Activated T-helper 17 cell treated with anti-CD3 and anti-CD28 coated beads, Interleukin-2, amount 50 U/mL, for 72 hours (primary cell): ENCODE measurements around the gene PEX14. TPM values are rescaled to one million over a fixed set of nuclear protein-coding genes. Genes with fewer than 3 reads are reported as not detected.
"Not testable (repeated sequence)": the region's sequence is repeated elsewhere in the genome, so short reads cannot be mapped to it uniquely, and the experiment has no call there.

Source experiments
- ATAC-seq: fragments of 150-1000 bp; cut with Tn5 transposase; replicated peaks from 2 replicates; pipeline ENCODE4 v1.10.0; 2021; ENCODE audit warnings: mild to moderate bottlenecking, moderate library complexity
- H3K27ac Mint-ChIP-seq: one replicate; pipeline ENCODE4 v1.8.0; 2022; ENCODE audit warnings: mixed read lengths
- H3K27me3 Mint-ChIP-seq: one replicate; pipeline ENCODE4 v1.8.0; 2022; ENCODE audit warnings: mixed read lengths
- H3K36me3 Mint-ChIP-seq: one replicate; pipeline ENCODE4 v1.8.0; 2022; ENCODE audit warnings: low read depth, mild to moderate bottlenecking, mixed read lengths
- H3K4me1 Mint-ChIP-seq: one replicate; pipeline ENCODE4 v1.8.0; 2022; ENCODE audit warnings: mixed read lengths
- H3K4me3 Mint-ChIP-seq: one replicate; pipeline ENCODE4 v1.8.0; 2022; ENCODE audit warnings: mild to moderate bottlenecking, mixed read lengths
- H3K9me3 Mint-ChIP-seq: one replicate; pipeline ENCODE4 v1.8.0; 2022; ENCODE audit warnings: mixed read lengths
- total RNA-seq, 2 donors: library from RNA; stranded (reverse); gene quantifications; one replicate each; pipeline ENCODE4 v1.2.3, GENCODE V29; 2022

PEX14 gene
- total RNA-seq, 2 donors from 2014 or later: 18.4 to 21.7 TPM

DNA sequence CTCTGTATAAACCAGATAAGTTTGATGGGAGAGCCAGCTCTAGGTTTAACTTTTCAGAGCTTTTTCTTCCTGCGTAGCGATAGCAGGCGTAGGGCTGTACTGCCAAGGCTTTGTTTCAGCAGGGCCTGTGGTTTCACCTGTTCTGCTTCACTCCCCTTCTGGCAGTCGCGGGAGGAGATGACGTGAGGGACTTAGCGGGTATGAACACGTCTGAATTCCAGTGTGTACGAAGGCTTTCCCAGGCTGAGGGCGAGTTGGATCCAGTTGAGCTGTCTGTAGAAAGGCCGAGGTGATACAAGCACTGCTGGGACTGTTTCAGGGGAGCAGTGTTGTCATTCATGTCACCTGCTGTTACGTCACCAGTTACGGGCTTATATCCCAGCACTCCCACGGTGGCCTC is 21.2 kb downstream of the PEX14 start:
- Mint-ChIP-seq H3K27ac (no peak overlapping the region), H3K27me3 (no peaks in the 10 kb centered on the region), H3K36me3 (peaks cover 24% of the 10 kb centered on the region), H3K9me3 (no peaks in the 10 kb centered on the region), H3K4me1 (peaks cover 19% of the 10 kb centered on the region), H3K4me3 (peak overlapping the region; percentile 74)
- no peak for ATAC-seq

DNA sequence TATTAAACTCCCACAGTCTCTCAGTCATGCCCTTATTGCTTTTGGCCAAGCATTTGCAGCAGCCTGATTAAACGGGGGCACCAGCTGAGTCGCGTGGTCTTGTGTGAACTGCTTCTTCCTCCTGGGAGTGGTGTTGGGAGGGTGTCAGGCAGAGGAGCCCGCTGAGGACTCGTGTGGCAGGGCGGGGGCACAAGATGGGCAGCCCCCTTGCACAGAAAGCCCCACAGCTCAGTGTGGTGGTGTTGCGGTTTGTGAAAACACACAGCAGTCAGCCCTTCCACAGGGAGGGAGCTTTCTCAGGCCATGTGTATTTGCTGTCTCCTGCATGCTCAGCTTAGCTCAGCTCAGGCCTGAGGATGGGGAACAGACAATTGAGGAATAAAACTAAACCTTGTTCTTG is 22.4 kb downstream of the PEX14 start:
- no peak for ATAC-seq
- Mint-ChIP-seq H3K4me3 (no peak overlapping the region), H3K4me1 (peaks cover 22% of the 10 kb centered on the region), H3K36me3 (peaks cover 24% of the 10 kb centered on the region), H3K27me3 (no peaks in the 10 kb centered on the region), H3K9me3 (no peaks in the 10 kb centered on the region), H3K27ac (no peak overlapping the region)

DNA sequence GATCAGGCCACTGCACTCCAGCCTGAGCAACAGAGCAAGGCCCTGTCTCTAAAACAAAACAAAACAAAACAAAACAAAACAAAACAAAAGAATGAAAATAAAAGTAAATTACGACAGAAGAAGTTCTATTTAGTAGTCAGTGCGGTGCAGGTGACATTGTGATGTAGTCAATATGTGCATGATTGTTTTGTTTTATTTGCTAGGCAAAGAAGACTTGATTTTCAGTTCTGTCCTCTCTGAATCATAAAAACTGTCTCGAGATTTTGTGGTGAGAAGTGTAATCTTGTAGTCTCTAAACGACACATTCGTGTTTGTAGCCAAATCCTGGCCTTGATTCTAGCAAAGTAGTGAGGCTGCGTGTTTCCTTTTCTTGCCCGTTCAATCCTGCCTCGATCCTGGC is 23.5 kb downstream of the PEX14 start:
- no peak for ATAC-seq

GRCh38 chr1:10502206-10502605 is 27.5 kb downstream of the PEX14 start:
- H3K27me3 Mint-ChIP-seq: no peaks in the 10 kb centered on the region
- peak; percentile 54 for ATAC-seq
- H3K9me3 Mint-ChIP-seq: no peaks in the 10 kb centered on the region
- H3K4me3 Mint-ChIP-seq: no peak overlapping the region
- H3K4me1 Mint-ChIP-seq: peaks cover 23% of the 10 kb centered on the region
- H3K27ac Mint-ChIP-seq: no peak overlapping the region
- H3K36me3 Mint-ChIP-seq: peaks cover 12% of the 10 kb centered on the region

More for the DNA sequence above, 23.5 kb downstream of the PEX14 start:
- H3K36me3 Mint-ChIP-seq: peaks cover 24% of the 10 kb centered on the region
- H3K4me1 Mint-ChIP-seq: peaks cover 25% of the 10 kb centered on the region
- no peak overlapping the region for H3K4me3 Mint-ChIP-seq
- no peaks in the 10 kb centered on the region for H3K27me3 Mint-ChIP-seq
- peak overlapping the region; percentile 65 for H3K27ac Mint-ChIP-seq
- H3K9me3 Mint-ChIP-seq: no peaks in the 10 kb centered on the region

GRCh38 chr1:10504249-10504648 is 29.5 kb downstream of the PEX14 start:
- Mint-ChIP-seq H3K27me3 (no peaks in the 10 kb centered on the region), H3K4me1 (peaks cover 18% of the 10 kb centered on the region), H3K9me3 (no peaks in the 10 kb centered on the region), H3K36me3 (peaks cover under 1% of the 10 kb centered on the region), H3K4me3 (no peak overlapping the region), H3K27ac (no peak overlapping the region)
- ATAC-seq: no peak

- not testable (repeated sequence) for ATAC-seq, H3K4me3 Mint-ChIP-seq, H3K27ac Mint-ChIP-seq, H3K27me3 Mint-ChIP-seq, H3K36me3 Mint-ChIP-seq, H3K9me3 Mint-ChIP-seq
- H3K4me1 Mint-ChIP-seq: peaks cover 29% of the 10 kb centered on the region
Observed at GRCh38 chr1:10506046-10506676, 31.4 kb downstream of the PEX14 start.

- H3K4me1 Mint-ChIP-seq: peaks cover 32% of the 10 kb centered on the region
Observed at GRCh38 chr1:10506677-10507047, 31.9 kb downstream of the PEX14 start.

DNA sequence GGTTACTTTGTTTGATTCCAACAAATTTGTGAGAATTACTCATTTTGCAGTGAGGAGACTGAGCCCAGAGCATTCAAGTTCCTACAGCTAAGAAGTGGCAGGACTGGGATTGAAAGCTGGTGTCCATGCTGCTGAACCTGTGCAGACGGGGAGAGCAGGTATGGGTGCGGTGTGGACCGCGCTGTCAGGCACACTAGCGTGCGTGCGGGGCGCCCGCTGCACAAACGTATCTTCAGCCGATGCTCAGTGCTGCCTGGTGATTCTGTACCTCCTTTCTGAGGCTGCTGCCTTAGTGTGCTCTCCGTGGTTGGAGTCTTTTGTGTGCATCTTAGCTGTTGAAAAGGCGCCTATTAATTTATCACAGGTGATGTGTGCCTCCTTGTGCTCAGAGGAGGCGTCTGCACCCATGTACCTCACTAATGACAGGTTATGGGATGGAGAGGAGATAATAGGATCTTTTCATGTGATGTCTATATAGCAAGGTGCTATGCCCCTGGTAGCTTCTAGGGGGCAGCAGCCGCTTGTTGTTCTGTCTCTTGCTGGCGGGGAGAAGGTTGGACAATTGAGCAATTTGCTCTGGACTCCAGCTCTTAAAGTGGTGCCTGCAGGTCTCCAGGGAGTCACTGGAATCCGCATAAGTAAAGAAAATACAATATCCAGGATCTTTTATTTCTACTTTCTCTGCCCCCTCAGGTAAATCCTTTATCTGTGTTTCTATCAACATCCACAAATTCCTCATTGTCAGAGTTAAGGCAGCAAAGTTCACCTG is 32.5 kb downstream of the PEX14 start:
- Mint-ChIP-seq H3K36me3 (no peaks in the 10 kb centered on the region), H3K27me3 (no peaks in the 10 kb centered on the region), H3K4me1 (peaks cover 27% of the 10 kb centered on the region), H3K9me3 (no peaks in the 10 kb centered on the region), H3K4me3 (no peak overlapping the region), H3K27ac (peak overlapping the region; percentile 33)
- ATAC-seq: no peak

More at GRCh38 chr1:10506677-10507047, 31.9 kb downstream of the PEX14 start:
- Mint-ChIP-seq H3K27ac (no peak overlapping the region), H3K4me3 (no peak overlapping the region), H3K9me3 (no peaks in the 10 kb centered on the region), H3K36me3 (no peaks in the 10 kb centered on the region), H3K27me3 (no peaks in the 10 kb centered on the region)
- ATAC-seq: no peak

DNA sequence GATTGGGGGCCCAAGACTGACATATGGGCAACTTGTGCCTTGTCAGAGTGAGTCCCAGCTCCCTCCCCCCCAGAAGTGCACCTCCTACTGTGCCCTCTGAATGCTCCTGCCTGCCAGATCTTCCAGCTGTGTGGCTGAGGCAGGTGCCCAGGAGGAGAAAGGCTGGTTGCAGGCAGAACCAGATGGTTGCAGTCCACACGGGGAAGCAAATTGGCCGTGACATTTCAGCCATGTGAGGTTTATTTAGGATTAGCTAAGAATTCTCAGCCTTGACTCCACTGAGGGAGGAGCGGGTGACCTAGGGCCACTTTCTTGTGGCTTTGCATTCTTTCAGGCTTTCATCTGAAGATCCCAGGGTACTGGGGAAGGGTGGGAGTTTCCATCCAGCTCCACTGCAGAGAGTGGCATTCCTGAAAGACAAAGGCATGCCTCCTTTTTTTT is 33.8 kb downstream of the PEX14 start:
- Mint-ChIP-seq H3K27ac (no peak overlapping the region), H3K4me1 (peaks cover 34% of the 10 kb centered on the region)
- ATAC-seq: no peak

GRCh38 chr1:10509809-10510509 is 35.2 kb downstream of the PEX14 start:
- no peak for ATAC-seq
- Mint-ChIP-seq H3K4me1 (peaks cover 48% of the 10 kb centered on the region), H3K36me3 (no peaks in the 10 kb centered on the region), H3K27ac (peak overlapping the region; percentile 91), H3K27me3 (no peaks in the 10 kb centered on the region), H3K4me3 (peak overlapping the region; percentile 69), H3K9me3 (no peaks in the 10 kb centered on the region)

More for the DNA sequence above, 33.8 kb downstream of the PEX14 start:
- no peaks in the 10 kb centered on the region for H3K27me3 Mint-ChIP-seq
- H3K4me3 Mint-ChIP-seq: no peak overlapping the region
- no peaks in the 10 kb centered on the region for H3K9me3 Mint-ChIP-seq
- no peaks in the 10 kb centered on the region for H3K36me3 Mint-ChIP-seq

DNA sequence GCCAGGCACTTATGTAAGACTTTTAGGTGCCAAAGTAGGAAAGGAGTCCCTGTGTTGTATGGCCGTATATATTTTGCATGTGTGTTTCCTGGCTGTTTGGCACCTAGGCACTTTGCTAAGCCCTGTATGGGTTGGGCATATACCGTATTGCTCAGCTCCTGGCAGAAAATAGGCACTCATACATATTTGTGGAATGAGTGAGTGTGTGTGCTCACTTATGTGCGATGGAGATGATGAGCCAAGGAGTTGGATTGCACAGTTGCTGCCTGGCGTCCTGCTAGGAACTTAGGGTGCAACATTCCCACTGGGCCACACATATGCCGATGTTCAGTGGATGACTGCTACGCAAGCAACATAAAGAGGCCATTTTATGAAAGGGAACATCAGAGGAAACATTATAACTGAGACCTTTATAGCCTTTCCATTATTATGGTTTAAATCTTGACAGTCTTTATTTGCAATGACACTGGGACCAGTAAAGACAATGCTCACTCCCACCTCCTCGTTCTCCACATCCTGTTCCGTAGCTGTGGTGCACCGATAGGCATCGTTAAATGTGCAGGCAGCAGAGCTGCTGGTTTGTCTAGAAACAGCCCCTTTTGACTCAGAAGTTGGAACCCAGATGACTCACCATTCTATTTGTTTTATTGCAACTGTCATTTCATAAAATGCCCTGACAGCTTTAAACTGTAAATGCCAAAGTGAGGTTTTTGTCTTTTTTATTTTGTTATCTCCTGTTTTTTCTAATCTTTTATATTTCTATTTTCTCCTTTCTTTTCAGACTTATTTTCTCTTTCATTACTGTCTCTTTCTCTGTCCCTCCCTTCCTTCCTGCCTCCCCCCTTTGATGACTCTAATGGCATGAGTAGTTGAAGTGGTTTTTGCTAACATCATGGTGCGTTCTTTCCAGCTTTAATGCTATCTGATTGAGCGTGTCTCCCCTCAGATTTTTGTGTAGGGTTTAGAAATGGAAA is 36.1 kb downstream of the PEX14 start:
- peaks cover 52% of the 10 kb centered on the region for H3K4me1 Mint-ChIP-seq

DNA sequence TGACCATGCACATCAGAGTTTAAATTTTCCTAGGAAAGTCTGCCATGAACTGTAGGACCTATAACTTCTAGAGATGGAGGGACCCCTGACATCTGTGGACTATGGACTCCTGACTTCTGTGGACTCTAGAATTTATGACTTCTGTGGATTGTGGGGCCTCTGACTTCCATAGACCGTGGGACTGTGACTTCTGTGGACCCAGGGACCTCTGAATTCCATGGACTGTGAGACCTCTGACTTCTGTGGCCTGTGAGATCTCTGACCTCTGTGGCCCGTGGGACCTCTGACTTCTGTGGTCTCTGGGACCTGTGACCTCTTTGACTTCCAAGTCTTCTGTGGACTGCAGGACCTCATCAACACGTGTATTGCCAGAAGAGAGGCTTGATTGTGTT is 36.7 kb downstream of the PEX14 start:
- H3K4me1 Mint-ChIP-seq: peaks cover 57% of the 10 kb centered on the region
- peak overlapping the region; percentile 91 for H3K27ac Mint-ChIP-seq
- H3K36me3 Mint-ChIP-seq: no peaks in the 10 kb centered on the region
- no peak for ATAC-seq
- peak overlapping the region; percentile 69 for H3K4me3 Mint-ChIP-seq
- no peaks in the 10 kb centered on the region for H3K9me3 Mint-ChIP-seq
- H3K27me3 Mint-ChIP-seq: no peaks in the 10 kb centered on the region

More for the DNA sequence above, 36.1 kb downstream of the PEX14 start:
- peak overlapping the region; percentile 69 for H3K4me3 Mint-ChIP-seq
- peak overlapping the region; percentile 91 for H3K27ac Mint-ChIP-seq
- H3K9me3 Mint-ChIP-seq: no peaks in the 10 kb centered on the region
- ATAC-seq: peak; percentile 98
- no peaks in the 10 kb centered on the region for H3K27me3 Mint-ChIP-seq
- H3K36me3 Mint-ChIP-seq: no peaks in the 10 kb centered on the region

DNA sequence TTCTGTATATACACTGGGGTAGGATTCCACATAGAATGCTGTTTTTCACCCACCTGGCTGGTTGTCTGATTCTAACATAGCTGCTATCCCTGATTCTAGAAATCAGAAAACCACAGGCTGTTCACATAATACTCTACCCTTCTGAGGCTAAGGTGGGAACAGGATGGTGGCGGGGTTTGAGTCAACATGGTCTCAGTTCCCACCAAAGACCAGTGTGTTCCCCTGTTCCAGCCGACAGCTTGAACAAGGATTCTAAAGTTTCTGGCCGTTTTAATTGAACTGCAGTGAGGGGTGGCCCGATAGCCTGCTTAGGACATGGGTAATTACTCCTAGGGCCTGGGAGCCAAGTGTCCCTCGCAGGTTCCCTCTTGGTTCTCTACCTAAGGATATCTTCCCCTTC is 38.4 kb downstream of the PEX14 start:
- no peaks in the 10 kb centered on the region for H3K36me3 Mint-ChIP-seq
- no peaks in the 10 kb centered on the region for H3K27me3 Mint-ChIP-seq
- peaks cover 47% of the 10 kb centered on the region for H3K4me1 Mint-ChIP-seq
- ATAC-seq: no peak
- peak overlapping the region; percentile 35 for H3K4me3 Mint-ChIP-seq
- peak overlapping the region; percentile 91 for H3K27ac Mint-ChIP-seq
- no peaks in the 10 kb centered on the region for H3K9me3 Mint-ChIP-seq
